DMS 273 (cell line): Measurements from ENCODE around the gene BCAS3.

Experiments
- DNase-seq: peaks from one replicate; lab custom pipeline; 2025; ENCODE audit not compliant: unreplicated experiment; lab: John Stamatoyannopoulos, UW

The BCAS3 gene

DNA sequence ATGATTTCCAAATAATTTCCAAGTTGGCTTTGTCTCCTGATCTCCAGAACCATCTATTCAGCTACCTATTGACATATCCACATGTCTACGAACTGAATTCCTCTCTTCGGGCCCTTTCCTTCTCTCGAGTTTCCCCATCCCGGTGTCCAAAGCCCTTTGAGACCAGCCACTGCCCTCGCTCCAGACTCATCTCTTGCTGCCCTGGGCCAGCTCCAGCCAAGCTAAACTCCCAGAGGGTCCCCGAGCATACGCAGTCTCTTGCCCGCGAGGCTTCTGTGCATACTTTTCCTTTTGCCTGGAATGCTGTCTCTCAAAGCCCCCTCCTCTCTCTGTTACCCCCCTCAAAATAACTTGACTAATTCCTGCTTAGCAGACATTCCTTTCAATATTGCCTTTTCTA lies 694.8 kb downstream of the BCAS3 start:
- DNase-seq = no peak

GRCh38 chr17:61376931-61377838 lies 699.5 kb downstream of the BCAS3 start:
- DNase-seq = no peak

- DNase-seq = no peak
These were observed 701.2 kb downstream of the BCAS3 start for GRCh38 chr17:61378658-61379456.

- no peak for DNase-seq
These were observed 702.0 kb downstream of the BCAS3 start for GRCh38 chr17:61379457-61380216.

DNA sequence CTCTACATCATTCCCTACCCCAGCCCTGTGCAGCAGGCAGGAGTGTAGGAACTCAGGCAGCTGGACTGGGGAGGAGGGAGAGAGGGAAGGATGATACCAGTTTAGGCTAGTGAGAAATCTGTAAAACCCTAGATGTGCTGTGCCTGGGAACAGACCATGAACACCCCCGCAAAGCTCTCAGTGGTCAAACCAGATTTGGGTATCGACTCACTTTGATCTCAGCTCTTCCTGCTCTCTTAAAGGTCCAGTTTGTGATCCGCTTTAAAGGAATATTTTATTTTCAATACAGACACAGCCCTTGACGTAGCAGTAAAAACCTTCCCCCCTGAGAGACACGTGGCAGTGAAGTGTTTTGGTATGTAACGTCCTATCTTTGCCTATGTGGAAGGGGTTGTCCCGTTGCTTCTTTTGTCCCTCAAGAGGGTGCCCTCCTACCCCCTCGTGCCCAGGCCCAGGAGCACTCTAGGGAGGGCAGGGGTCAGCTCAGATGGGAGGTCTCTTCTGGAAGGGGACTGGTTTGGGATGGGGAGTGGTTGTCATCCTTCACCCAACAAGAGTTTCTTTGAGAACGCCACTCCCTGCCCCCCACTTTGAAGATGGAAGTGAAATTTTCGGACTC lies 702.7 kb downstream of the BCAS3 start:
- DNase-seq = no peak

- no peak for DNase-seq
These were observed 703.3 kb downstream of the BCAS3 start for GRCh38 chr17:61380836-61381525.

GRCh38 chr17:61381537-61381936 lies 703.9 kb downstream of the BCAS3 start:
- no peak for DNase-seq

- no peak for DNase-seq
These were observed 705.4 kb downstream of the BCAS3 start for GRCh38 chr17:61382796-61383688.

DNA sequence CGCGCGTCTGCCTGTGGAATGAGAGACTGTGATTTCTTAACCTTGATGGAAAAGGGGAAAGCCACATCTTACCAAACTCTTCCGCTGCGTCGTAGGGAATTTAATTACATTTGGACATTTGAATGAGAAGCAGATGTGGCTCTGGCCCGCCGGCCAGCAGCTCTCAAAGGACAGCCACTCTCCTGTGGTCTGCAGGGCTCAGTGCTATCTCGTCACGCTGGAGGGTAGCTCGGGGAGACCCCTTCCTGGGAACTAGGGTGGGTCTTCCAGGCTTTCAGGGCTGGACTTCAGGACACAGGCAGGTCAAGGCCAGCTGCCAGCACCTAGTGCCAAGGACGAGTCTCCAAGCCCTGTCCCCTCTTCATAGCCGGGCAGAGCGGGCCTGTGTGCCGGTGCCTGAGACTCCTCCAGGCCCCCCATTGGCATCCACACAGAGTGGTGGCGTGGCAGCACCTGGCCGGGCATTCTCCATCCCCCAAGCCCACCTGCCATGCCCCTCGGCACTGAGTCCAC lies 706.1 kb downstream of the BCAS3 start:
- DNase-seq = no peak

GRCh38 chr17:61384354-61384691 lies 706.7 kb downstream of the BCAS3 start:
- DNase-seq = no peak

DNA sequence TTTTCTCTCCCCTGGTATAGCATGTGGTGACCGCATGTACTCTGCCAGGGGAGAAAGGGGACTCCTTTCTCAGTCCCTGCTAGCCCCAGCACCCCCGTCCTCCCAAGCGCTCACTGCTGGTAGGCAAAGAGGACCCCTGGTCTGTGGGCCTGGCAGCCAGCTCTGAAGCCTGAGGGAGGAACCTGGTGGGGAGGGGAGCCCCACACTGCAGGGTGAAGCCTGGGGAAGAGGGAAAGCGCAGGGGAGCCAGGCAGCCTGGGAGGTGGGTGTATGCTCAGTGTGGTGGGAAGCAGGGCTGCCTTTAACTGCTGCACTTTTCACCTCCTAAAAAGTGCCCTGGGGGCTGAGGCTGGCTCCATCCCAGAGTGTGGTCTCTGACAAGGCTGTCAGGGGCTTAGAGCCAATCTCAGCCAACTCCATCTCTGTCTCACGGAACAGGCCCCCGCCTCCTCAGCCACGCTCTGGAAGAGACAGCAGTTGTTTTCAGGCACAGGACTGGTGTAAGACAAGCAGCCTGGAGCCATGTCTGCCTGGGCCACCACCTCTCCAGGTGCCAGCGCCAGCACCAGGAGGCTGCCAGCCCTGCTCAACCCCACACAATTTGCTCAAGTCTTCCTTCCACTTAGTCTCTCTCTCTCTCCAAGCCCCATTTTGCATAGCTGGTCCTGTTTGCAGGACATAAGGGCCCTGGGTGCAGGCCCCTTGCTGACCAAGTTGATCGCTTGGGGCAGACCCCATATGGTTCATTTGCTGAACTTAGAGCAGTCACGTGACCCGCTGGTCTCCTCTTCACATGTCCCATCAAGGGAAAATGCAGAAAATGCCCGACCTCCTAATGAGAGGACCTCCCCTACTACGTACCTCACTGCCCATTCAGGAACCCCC lies 707.3 kb downstream of the BCAS3 start:
- DNase-seq = no peak

DNA sequence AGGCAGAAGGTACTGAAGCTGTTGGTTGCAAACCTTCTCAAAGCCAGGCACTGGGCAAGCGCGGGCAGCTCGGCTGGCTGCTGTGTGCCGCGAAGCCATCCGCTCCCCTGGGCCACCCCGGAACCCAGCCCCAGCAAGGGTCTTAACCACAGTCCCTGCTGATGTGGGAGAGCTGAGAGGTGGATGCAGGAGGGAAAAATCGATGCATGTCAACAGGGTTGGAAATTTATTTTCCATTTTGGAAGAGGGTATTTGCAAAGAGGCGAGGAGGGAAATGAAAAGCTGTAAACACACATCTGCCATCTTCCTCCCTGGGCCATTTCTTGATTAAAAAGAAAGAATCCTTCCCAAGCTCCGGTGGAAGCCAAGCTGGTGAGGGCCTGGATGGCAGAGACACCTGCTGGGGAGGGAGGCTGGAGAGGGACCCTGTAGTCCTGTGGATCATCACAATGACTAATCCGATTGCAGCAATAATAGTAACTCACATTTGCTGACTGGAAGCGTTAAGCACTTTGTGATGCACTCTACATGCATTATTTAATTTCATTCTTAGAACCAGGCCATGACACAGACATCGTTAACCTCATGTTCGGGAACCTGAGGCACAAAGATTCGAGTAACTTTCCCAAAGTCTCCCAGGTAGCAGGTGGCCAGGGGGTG lies 708.1 kb downstream of the BCAS3 start:
- DNase-seq = no peak

DNA sequence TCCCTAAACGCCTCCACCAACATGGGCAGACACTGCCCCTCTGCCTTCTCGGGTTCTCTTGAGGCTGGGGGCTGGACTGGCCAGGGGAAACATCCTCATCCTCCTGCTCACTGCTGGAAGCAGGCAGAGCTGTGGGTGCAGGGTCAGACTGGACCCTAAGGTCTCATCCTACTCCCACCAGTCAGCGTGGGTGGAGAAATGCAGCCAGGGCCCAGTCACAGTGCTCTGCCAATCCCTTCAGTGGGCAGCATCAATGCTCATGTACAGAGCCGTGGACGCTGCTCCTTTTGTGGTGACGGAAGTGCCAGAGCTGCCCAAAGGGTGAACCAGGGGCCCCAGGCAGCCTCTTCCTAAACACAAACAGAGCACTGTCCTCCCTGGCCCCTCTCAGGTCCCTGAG lies 708.6 kb downstream of the BCAS3 start:
- no peak for DNase-seq

DNA sequence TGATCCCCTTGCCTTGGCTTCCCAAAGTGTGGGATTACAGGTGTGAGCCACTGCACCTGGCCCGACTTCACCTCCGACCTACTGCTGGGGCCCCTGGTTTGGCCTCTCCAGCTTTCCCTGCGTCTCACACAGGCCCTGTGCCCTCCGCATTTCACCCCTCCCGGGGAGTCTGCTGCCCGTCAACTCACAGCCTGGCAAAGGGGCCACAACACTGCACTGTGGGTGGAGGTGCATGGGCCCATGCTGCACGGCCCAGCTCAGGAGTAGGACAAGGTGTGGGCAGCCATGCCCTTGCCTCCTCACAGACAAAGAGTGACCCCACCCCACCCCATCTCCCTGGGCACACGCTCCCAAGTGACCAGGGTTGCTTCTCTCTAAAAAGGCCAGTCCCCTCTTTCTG lies 709.4 kb downstream of the BCAS3 start:
- DNase-seq = no peak

DNA sequence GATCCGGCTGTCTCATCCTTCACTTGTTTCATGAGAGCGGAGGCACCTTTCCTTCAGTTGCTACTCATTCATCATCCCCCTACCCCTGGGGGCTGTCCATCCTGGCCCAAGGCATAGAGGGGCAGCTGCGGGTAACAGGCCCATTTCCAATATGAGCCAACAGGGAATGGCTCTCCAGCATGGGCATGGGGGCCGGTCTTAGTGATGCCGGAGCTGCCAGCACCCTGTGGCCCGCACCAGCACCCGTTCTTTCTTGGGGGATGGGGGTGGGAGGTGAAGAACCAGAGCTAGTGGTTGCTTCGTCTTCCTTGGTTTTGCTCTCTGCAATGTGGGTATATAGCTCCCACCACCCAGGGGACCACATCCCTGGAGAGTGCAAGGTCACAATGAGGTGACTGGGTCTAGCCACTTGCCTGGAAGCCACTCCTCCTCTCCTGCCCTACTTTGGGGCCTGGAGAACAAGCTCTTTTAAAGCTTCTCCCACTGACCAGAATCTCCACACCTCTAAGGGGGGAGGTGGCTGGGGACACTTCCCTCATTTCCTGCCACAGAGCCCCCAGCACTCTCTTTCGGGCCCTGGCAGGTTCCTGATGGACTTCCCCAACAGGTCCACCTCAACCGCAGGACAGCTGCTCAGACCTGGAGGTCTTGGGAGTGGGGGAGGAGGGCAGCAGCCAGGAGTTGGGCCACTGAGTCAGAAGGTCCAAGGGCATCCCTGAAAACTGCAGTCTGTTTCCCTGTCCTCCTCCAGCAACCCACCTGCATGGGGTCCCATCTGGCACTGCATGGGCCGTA lies 710.1 kb downstream of the BCAS3 start:
- no peak for DNase-seq

DNA sequence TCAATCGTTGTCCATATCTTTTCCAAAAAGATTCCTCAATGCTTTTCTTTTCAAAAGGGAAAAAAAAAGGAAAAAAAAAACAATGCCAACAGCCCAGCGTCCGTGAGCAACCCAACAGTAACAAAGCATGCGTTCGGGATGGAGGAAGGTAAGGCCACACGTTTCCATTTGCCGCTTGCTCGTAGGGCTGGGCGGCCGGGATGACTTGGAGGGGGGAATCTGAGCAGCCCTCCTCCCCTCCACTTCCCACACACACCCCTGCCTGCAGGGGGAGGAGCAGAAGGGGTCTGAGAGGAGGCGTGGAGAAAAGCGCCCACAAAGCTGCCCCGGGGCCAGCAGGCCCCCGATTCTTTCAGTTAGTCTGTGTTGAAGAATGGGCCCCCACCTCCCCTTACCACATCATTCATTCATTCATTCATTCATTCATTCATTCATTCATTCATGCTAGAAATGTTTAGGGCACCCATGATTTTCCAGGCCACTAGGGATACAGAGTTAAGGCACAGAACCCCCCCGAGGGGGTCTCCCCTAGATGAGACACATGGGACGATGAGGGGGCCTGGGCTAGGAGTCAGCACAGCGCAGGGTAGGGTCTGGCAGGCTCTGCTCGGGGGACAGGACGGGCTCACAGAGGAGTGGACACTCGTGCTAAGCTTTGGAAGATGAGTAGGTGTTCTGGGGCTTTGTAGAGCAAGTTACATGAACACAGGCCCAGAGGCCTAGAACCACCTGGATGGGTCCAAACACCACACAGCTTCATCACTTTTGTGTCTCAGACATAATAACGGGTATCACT lies 711.1 kb downstream of the BCAS3 start:
- DNase-seq = no peak
